Measurements from ENCODE around the gene SLC25A21. TPM values are rescaled to one million over a fixed set of nuclear protein-coding genes. Genes with fewer than 3 reads are reported as not detected.
"Not testable (repeated sequence)": the region's sequence is repeated elsewhere in the genome, so short reads cannot be mapped to it uniquely, and the experiment has no call there.

The SLC25A21 gene
- total RNA-seq, 1 donor from 2014 or later = not detected

- H3K9me3 Mint-ChIP-seq = no peaks in the 10 kb centered on the region
Measured at GRCh38 chr14:37147310-37147880, 25.0 kb downstream of the SLC25A21 start.

DNA sequence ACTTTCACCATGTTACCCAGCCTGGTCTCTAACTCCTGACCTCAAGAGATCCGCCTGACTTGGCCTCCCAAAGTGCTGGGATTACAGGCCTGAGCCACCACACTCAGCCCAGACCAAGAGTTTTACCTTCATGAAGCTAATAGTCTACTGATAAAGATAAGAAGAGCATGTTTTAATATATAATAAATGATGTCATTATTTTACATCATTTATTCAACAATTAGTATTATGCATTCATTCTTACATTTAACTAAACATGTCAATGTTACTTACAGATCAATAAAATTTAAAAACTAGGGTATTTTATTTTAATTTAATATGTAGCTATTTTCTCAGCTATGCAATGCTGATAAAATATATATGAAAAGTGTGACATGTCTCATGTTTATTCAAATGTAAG, 26.0 kb downstream of the SLC25A21 start:
- H3K9me3 Mint-ChIP-seq; H3K27me3 Mint-ChIP-seq (ENCODE audit: low read depth); H3K4me3 Mint-ChIP-seq (ENCODE audit: low read depth): not testable (repeated sequence)

More at GRCh38 chr14:37147310-37147880, 25.0 kb downstream of the SLC25A21 start:
- Mint-ChIP-seq H3K36me3 (ENCODE audit: low read depth) (no peaks in the 10 kb centered on the region), H3K27me3 (ENCODE audit: low read depth) (no peaks in the 10 kb centered on the region), H3K4me3 (ENCODE audit: low read depth) (no peak overlapping the region), H3K27ac (no peak overlapping the region), H3K4me1 (ENCODE audit: low read depth) (no peaks in the 10 kb centered on the region)
- intact Hi-C loops (cut with micrococcal nuclease) = no loop called here
- no peak for DNase-seq (ENCODE audit: low spot score)

GRCh38 chr14:37145395-37145794, 27.0 kb downstream of the SLC25A21 start:
- H3K4me1 Mint-ChIP-seq (ENCODE audit: low read depth) = no peaks in the 10 kb centered on the region
- intact Hi-C loops (cut with micrococcal nuclease) = no loop called here
- no peak overlapping the region for H3K4me3 Mint-ChIP-seq (ENCODE audit: low read depth)
- H3K27me3 Mint-ChIP-seq (ENCODE audit: low read depth) = no peaks in the 10 kb centered on the region
- no peaks in the 10 kb centered on the region for H3K36me3 Mint-ChIP-seq (ENCODE audit: low read depth)
- H3K9me3 Mint-ChIP-seq = no peaks in the 10 kb centered on the region
- no peak overlapping the region for H3K27ac Mint-ChIP-seq
- no peak for DNase-seq (ENCODE audit: low spot score)

More for the DNA sequence above, 26.0 kb downstream of the SLC25A21 start:
- H3K4me1 Mint-ChIP-seq (ENCODE audit: low read depth); H3K27ac Mint-ChIP-seq; intact Hi-C loops (cut with micrococcal nuclease); H3K36me3 Mint-ChIP-seq (ENCODE audit: low read depth); DNase-seq (ENCODE audit: low spot score): not testable (repeated sequence)

GRCh38 chr14:37144729-37145363, 27.6 kb downstream of the SLC25A21 start:
- Mint-ChIP-seq H3K4me3 (ENCODE audit: low read depth) (no peak overlapping the region), H3K27me3 (ENCODE audit: low read depth) (no peaks in the 10 kb centered on the region), H3K27ac (no peak overlapping the region), H3K36me3 (ENCODE audit: low read depth) (no peaks in the 10 kb centered on the region), H3K9me3 (no peaks in the 10 kb centered on the region), H3K4me1 (ENCODE audit: low read depth) (no peaks in the 10 kb centered on the region)
- DNase-seq (ENCODE audit: low spot score) = no peak
- intact Hi-C loops (cut with micrococcal nuclease) = no loop called here

DNA sequence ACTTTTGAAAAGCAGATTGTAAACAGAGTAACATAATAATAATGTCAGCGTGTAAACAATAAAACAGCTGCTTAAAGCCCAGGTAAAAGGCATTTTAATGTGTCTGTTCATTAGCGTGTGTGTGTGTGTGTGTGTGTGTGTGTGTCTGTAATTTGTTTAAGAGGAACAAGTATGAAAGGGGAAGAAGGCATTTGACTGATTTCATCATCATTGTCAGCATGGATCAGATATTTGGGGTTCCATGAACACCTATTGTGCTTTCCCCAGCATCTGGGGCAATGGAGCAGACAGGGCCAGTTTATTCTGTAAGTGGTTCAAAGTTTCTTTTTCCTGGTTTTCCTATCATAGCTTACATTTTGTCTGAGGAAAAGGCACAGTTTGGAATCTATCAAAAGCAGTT, 28.9 kb downstream of the SLC25A21 start:
- Mint-ChIP-seq H3K4me3 (ENCODE audit: low read depth) (no peak overlapping the region), H3K9me3 (no peaks in the 10 kb centered on the region), H3K4me1 (ENCODE audit: low read depth) (no peaks in the 10 kb centered on the region), H3K27ac (no peak overlapping the region), H3K36me3 (ENCODE audit: low read depth) (no peaks in the 10 kb centered on the region), H3K27me3 (ENCODE audit: low read depth) (no peaks in the 10 kb centered on the region)
- intact Hi-C loops (cut with micrococcal nuclease) = no loop called here
- DNase-seq (ENCODE audit: low spot score) = no peak

GRCh38 chr14:37142835-37143401, 29.5 kb downstream of the SLC25A21 start:
- Mint-ChIP-seq H3K4me1 (ENCODE audit: low read depth) (no peaks in the 10 kb centered on the region), H3K27me3 (ENCODE audit: low read depth) (no peaks in the 10 kb centered on the region), H3K9me3 (no peaks in the 10 kb centered on the region), H3K36me3 (ENCODE audit: low read depth) (no peaks in the 10 kb centered on the region), H3K4me3 (ENCODE audit: low read depth) (no peak overlapping the region), H3K27ac (no peak overlapping the region)
- no peak for DNase-seq (ENCODE audit: low spot score)
- intact Hi-C loops (cut with micrococcal nuclease) = no loop called here

- H3K36me3 Mint-ChIP-seq (ENCODE audit: low read depth) = no peaks in the 10 kb centered on the region
- H3K27ac Mint-ChIP-seq = no peak overlapping the region
- no peaks in the 10 kb centered on the region for H3K9me3 Mint-ChIP-seq
- no peak overlapping the region for H3K4me3 Mint-ChIP-seq (ENCODE audit: low read depth)
- no peaks in the 10 kb centered on the region for H3K4me1 Mint-ChIP-seq (ENCODE audit: low read depth)
- DNase-seq (ENCODE audit: low spot score) = no peak
- intact Hi-C loops (cut with micrococcal nuclease) = no loop called here
- no peaks in the 10 kb centered on the region for H3K27me3 Mint-ChIP-seq (ENCODE audit: low read depth)
Measured at GRCh38 chr14:37140176-37140575, 32.2 kb downstream of the SLC25A21 start.

DNA sequence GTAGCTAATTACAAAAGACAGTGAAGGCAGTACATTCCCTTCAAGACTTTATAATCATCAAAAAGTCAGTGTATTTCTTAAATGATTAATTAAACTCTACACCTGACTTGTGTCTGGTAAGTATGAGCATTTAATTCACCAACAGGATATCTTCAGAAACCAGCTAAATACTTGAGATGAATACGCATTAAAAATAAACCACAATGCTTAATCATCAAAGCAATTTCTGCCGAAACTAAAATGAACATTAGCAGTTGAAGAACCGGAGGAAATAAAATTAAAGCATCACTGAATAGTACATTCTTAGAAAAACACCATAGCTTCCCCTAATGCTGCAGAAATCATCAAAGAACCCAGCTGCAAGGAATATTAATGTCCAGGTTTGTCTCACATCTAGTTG, 32.7 kb downstream of the SLC25A21 start:
- Mint-ChIP-seq H3K9me3 (no peaks in the 10 kb centered on the region), H3K36me3 (ENCODE audit: low read depth) (no peaks in the 10 kb centered on the region), H3K27me3 (ENCODE audit: low read depth) (no peaks in the 10 kb centered on the region), H3K4me3 (ENCODE audit: low read depth) (no peak overlapping the region), H3K27ac (no peak overlapping the region), H3K4me1 (ENCODE audit: low read depth) (no peaks in the 10 kb centered on the region)
- intact Hi-C loops (cut with micrococcal nuclease) = no loop called here
- no peak for DNase-seq (ENCODE audit: low spot score)

- Mint-ChIP-seq H3K27ac (no peak overlapping the region), H3K9me3 (no peaks in the 10 kb centered on the region), H3K27me3 (ENCODE audit: low read depth) (no peaks in the 10 kb centered on the region), H3K4me1 (ENCODE audit: low read depth) (no peaks in the 10 kb centered on the region), H3K36me3 (ENCODE audit: low read depth) (no peaks in the 10 kb centered on the region), H3K4me3 (ENCODE audit: low read depth) (no peak overlapping the region)
- no peak for DNase-seq (ENCODE audit: low spot score)
- intact Hi-C loops (cut with micrococcal nuclease) = no loop called here
Measured at GRCh38 chr14:37138898-37139297, 33.5 kb downstream of the SLC25A21 start.

DNA sequence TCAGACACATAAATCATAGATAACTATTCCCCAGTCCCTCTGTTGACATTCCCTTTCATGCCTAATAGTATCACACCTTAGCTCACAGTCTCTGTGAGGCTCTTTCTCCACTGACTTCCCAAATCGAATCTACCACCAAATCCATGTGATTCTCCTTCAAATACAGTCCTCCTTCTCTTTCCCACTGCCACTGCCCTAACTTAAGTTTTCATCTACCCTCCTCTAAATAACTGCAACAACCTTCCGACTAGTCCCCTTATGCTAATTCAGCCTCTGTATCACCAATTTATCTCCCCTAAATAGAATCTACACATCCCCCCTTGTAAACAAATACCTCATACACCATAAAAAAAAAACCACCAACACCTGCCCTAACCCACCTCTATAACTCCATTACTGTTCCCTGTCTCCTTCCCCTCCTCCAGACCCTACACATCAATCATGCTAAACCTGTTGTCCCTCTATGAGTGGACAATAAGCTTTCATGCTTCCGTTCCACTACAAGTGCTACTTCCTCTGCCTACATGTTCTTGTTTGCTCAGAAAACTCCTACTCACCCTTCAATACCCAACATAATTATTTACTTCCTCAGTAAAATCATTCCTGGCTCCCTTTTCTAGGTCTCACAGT, 39.0 kb downstream of the SLC25A21 start:
- Mint-ChIP-seq H3K36me3 (ENCODE audit: low read depth) (no peaks in the 10 kb centered on the region), H3K27ac (no peak overlapping the region), H3K9me3 (peaks cover 7% of the 10 kb centered on the region), H3K4me1 (ENCODE audit: low read depth) (no peaks in the 10 kb centered on the region), H3K27me3 (ENCODE audit: low read depth) (no peaks in the 10 kb centered on the region), H3K4me3 (ENCODE audit: low read depth) (no peak overlapping the region)
- DNase-seq (ENCODE audit: low spot score) = no peak
- intact Hi-C loops (cut with micrococcal nuclease) = no loop called here

DNA sequence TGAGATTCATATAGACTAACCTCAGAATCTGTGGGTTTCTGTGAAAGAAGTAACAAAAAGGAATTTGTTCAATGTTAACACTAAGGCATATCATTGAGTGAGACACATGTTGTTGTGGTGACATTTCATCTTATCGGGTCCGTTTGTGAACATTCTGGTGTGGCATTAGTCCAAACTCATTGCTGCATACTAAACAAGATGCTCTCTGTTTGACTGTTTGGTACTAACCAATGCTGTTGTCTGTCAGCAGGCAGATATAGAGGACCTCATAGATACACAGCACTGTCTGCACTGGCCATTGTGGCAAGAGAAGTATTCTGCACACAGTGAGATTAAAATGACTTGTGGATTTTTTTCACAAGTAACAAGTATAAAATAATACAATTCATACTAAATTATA, 41.2 kb downstream of the SLC25A21 start:
- Mint-ChIP-seq H3K36me3 (ENCODE audit: low read depth) (no peaks in the 10 kb centered on the region), H3K4me3 (ENCODE audit: low read depth) (no peak overlapping the region), H3K27me3 (ENCODE audit: low read depth) (no peaks in the 10 kb centered on the region), H3K9me3 (peaks cover 7% of the 10 kb centered on the region), H3K4me1 (ENCODE audit: low read depth) (no peaks in the 10 kb centered on the region), H3K27ac (no peak overlapping the region)
- intact Hi-C loops (cut with micrococcal nuclease) = no loop called here
- DNase-seq (ENCODE audit: low spot score) = no peak

DNA sequence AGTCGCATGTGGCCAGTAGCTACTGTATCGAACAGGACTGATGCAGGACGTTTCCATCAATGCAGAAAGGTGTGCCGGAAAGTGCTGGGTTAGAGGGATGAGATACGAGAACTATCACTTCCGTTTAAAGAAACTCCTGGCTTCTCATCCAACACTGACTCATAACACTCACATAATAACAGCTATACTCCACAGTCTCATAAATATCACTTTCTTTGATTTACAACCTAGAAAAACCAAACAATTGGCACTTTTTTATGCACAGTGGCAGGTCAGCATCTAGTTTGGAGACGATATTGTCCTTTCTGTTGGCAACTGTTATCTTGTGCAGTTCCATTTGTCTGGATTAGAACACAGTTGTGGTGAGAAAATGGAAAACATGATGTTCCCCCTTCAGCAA, 43.4 kb downstream of the SLC25A21 start:
- no peaks in the 10 kb centered on the region for H3K4me1 Mint-ChIP-seq (ENCODE audit: low read depth)
- no peak overlapping the region for H3K27ac Mint-ChIP-seq
- DNase-seq (ENCODE audit: low spot score) = no peak
- peaks cover 7% of the 10 kb centered on the region for H3K9me3 Mint-ChIP-seq
- no peaks in the 10 kb centered on the region for H3K27me3 Mint-ChIP-seq (ENCODE audit: low read depth)
- H3K4me3 Mint-ChIP-seq (ENCODE audit: low read depth) = no peak overlapping the region
- no peaks in the 10 kb centered on the region for H3K36me3 Mint-ChIP-seq (ENCODE audit: low read depth)
- intact Hi-C loops (cut with micrococcal nuclease) = no loop called here

DNA sequence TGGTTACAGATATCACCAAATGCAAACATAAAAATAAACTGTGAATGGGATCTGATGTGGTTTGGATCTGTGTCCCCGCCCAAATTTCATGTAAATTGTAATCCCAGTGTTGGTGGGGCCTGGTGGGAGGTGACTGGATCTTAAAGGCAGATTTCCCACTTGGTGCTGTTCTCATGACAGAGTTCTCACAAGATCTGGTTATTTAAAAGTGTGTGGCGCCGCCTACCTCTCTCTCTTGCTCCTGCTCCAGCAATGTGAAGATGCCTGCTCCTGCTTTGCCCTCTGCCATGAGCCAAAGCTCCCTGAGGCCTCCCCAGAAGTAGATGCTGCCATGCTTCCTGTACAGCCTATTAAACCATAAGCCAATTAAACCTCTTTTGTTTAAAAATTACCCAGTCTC, 47.8 kb downstream of the SLC25A21 start:
- Mint-ChIP-seq H3K9me3 (no peaks in the 10 kb centered on the region), H3K36me3 (ENCODE audit: low read depth) (no peaks in the 10 kb centered on the region)

More for the DNA sequence above, 47.8 kb downstream of the SLC25A21 start:
- DNase-seq (ENCODE audit: low spot score) = no peak
- H3K4me1 Mint-ChIP-seq (ENCODE audit: low read depth) = no peaks in the 10 kb centered on the region
- H3K27ac Mint-ChIP-seq = no peak overlapping the region
- no peaks in the 10 kb centered on the region for H3K27me3 Mint-ChIP-seq (ENCODE audit: low read depth)
- no peak overlapping the region for H3K4me3 Mint-ChIP-seq (ENCODE audit: low read depth)
- intact Hi-C loops (cut with micrococcal nuclease) = no loop called here
